Esophagus squamous epithelium (tissue), 5 donors: Measurements from ENCODE around the gene ATG2A. TPM values are rescaled to one million over a fixed set of nuclear protein-coding genes. Genes with fewer than 3 reads are reported as not detected.
A peak's percentile ranks its signal among the peaks of the same experiment; 100 is the strongest.

Experiments used
- DNase-seq: peaks from one replicate; lab custom pipeline; 2025; lab: John Stamatoyannopoulos, UW
- H3K27ac ChIP-seq, 4 donors: fragments of 200-600 bp; sonication (generic); one replicate each; pipeline ENCODE4 v1.5.1; 2016 to 2019; ENCODE audit warnings: mild to moderate bottlenecking in 1 of 4
- H3K27me3 ChIP-seq, 4 donors: fragments of 200-600 bp; sonication (generic); 1 replicate in 3 of 4; 2 replicates in 1 of 4; pipeline versions ENCODE4 v1.5.1 to v1.6.0; 2017 to 2021; ENCODE audit warnings: antibody characterized with exemption in 1 of 4
- H3K36me3 ChIP-seq, 3 donors: fragments of 200-600 bp; sonication (generic); one replicate each; pipeline ENCODE4 v1.5.1; 2016 to 2019
- H3K4me1 ChIP-seq, 3 donors: fragments of 200-600 bp; sonication (generic); one replicate each; pipeline ENCODE4 v1.5.1; 2017 to 2019
- H3K4me3 ChIP-seq, 4 donors: fragments of 200-600 bp; sonication (generic); 1 replicate in 3 of 4; 2 replicates in 1 of 4; pipeline ENCODE4 v1.5.1; 2016 to 2019; ENCODE audit warnings: mild to moderate bottlenecking in 2 of 4, moderate library complexity in 1 of 4
- H3K9me3 ChIP-seq, 3 donors: fragments of 200-600 bp; sonication (generic); one replicate each; pipeline ENCODE4 v1.5.1; 2016 to 2019
- CTCF ChIP-seq, 6 experiments: fragments of 450-650 bp in 4 of 6; fragments of 200-600 bp in 2 of 6; sonication (generic) in 2 of 6; IDR thresholded peaks; one replicate each; pipeline ENCODE4 v1.5.1; 2016 to 2019; ENCODE audit warnings: antibody characterized with exemption in 6 of 6, mild to moderate bottlenecking in 4 of 6, moderate library complexity in 4 of 6
- POLR2A ChIP-seq, 4 donors: fragments of 450-650 bp; IDR thresholded peaks; one replicate each; pipeline ENCODE4 v1.6.1; 2017; ENCODE audit warnings: antibody characterized with exemption in 4 of 4, mild to moderate bottlenecking in 4 of 4, moderate library complexity in 3 of 4
- WGBS, 2 donors: methylation state at CpG; one replicate each; pipeline ENCODE4 v1.1.5; 2018; 5-methylcytosine and 5-hydroxymethylcytosine counted together
- intact Hi-C: fragments of 100-400 bp; cut with DNase I; formaldehyde crosslinking; loops from one replicate; pipeline ENCODE4 v1.15.0; 2022
- total RNA-seq, 4 donors: library from RNA; depleted of rRNA; stranded (reverse); fragments of >200 nt; gene quantifications; one replicate each; pipeline ENCODE4 v1.1.0, GENCODE V29; 2016
- donor health status: DM: yes; HTN: yes; CAD: no.

Gene ATG2A
- total RNA-seq, 4 donors from 2014 or later, result 14.1 to 26.1 (median 19.6) TPM

DNA sequence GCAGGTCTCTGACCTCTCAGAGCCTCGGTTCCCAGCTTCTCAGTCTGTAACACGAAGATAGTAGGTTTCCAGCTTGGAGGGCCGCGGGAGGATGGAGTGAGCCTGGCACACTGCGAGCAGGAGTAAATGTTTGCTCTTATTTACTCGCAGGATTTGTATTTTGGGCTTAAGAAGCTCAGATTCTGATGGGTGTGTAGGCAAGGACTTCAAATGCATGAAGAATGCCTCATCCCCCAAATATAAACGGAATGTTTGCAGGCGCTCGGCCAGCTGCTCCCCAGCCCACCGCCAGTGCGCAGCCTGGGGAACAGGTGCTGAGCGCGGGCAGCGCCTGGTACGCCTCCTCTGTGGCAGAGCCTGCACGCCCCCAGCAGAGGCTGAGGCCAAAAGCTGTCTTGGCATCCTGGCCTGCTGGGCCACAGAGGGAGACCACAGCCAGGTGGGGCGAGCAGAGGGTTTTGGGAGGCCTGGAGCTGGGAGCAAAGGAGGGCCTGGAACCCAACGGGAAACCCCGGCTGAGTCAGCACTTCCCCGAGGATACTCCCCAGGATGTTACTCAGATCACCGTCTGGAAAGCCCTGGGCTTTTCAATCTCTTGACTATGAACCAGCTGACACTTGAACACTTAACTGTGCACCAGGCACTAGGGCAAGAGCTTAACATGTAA, 48.0 kb downstream of the ATG2A start:
- DNase-seq, result no peak
- WGBS, 2 donors, result 20 to 35% methylated on average over 7 to 21 of the region's 21 CpGs
- TF ChIP-seq CTCF (IDR thresholded peaks at IDR 0.05) (no peak), POLR2A (IDR thresholded peaks at IDR 0.05) (no peak)
- Histone ChIP-seq H3K4me1 (peaks cover 51 to 96% (median 77%) of the 10 kb centered on the region in 3 donors), H3K27me3 (no peaks in the 10 kb centered on the region), H3K4me3 (peak overlapping the region in 2 of 4 donors; percentile 1 to 45), H3K36me3 (peaks cover 0 to 34% (median 12%) of the 10 kb centered on the region in 3 donors), H3K27ac (peak overlapping the region; percentile 63 to 92 (median 82)), H3K9me3 (no peaks in the 10 kb centered on the region)
- intact Hi-C loops, result no loop called here

- intact Hi-C loops, result no loop called here
- H3K9me3 ChIP-seq, result no peaks in the 10 kb centered on the region
- WGBS, 2 donors, result 69% methylated on average over 9 to 14 of the region's 28 CpGs
- peak overlapping the region; percentile 63 to 92 (median 82) for H3K27ac ChIP-seq
- DNase-seq, result no peak
- no peak for TF ChIP-seq CTCF (IDR thresholded peaks at IDR 0.05)
- TF ChIP-seq POLR2A (IDR thresholded peaks at IDR 0.05), result no peak
- peaks cover 62 to 100% (median 87%) of the 10 kb centered on the region in 3 donors for H3K4me1 ChIP-seq
- H3K36me3 ChIP-seq, result peaks cover 0 to 23% (median 5%) of the 10 kb centered on the region in 3 donors
- no peaks in the 10 kb centered on the region for H3K27me3 ChIP-seq
- peak overlapping the region in 1 of 4 donors; percentile 45 for H3K4me3 ChIP-seq
Measured at GRCh38 chr11:64867748-64868462, 49.1 kb downstream of the ATG2A start.

- TF ChIP-seq CTCF (IDR thresholded peaks at IDR 0.05) (no peak), POLR2A (IDR thresholded peaks at IDR 0.05) (no peak)
- Histone ChIP-seq H3K27ac (peak overlapping the region; percentile 33 to 93 (median 82)), H3K36me3 (peaks cover 0 to 5% (median 0%) of the 10 kb centered on the region in 3 donors), H3K4me3 (no peak overlapping the region), H3K9me3 (no peaks in the 10 kb centered on the region), H3K27me3 (no peaks in the 10 kb centered on the region), H3K4me1 (peaks cover 64 to 99% (median 86%) of the 10 kb centered on the region in 3 donors)
- DNase-seq, result no peak
- WGBS, 2 donors, result 73 to 85% methylated on average over 4 of the region's 4 CpGs
- intact Hi-C loops, result no loop called here
Measured at GRCh38 chr11:64866173-64866491, 50.9 kb downstream of the ATG2A start.

DNA sequence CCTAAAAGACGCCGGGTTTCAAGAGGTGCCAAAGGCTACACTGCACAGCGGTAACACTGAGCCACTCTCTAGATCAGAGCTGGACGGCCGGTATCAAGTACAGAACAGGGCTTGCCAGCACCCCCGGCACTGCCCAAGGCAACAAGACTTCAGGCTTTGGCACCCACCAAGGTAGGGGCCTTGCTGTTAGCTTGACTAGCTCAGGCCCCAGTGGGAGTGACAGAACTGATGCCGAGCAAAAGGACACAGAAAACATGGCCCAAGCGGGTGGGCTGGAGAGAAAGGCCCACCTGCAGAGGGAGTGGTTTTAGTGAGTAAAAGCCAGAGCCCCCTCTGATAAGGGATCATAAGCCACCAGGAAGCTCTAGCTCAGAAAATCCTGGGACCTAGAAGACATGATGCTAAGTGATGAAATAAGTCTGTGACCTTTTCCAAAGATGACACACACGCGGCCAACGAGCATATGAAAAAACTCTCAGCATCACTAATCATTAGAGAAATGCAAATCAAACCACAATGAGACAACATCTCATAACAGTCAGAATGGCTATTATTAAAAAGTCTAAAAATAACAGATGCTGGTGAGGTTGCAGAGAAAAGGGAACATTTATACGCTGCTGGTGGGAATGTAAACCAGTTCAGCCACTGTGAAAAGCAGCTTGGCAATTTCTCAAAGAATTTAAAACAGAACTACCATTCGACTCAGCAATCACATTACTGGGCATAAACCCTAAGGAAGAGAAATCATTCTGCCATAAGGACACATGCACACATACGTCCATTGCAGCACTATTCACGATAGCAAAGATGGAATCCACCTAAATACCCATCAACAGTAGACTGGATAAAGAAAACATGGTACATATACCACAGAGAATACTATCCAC, 51.5 kb downstream of the ATG2A start:
- H3K36me3 ChIP-seq, result no peaks in the 10 kb centered on the region
- WGBS, 2 donors, result 36 to 54% methylated on average over 9 of the region's 15 CpGs
- DNase-seq, result no peak
- H3K9me3 ChIP-seq, result no peaks in the 10 kb centered on the region
- peak overlapping the region in 3 of 4 donors; percentile 2 to 35 (median 3) for H3K4me3 ChIP-seq
- no peaks in the 10 kb centered on the region for H3K27me3 ChIP-seq
- H3K4me1 ChIP-seq, result peaks cover 58 to 99% (median 82%) of the 10 kb centered on the region in 3 donors
- intact Hi-C loops, result no loop called here
- H3K27ac ChIP-seq, result peak overlapping the region; percentile 78 to 93 (median 90)
- no peak for TF ChIP-seq CTCF (IDR thresholded peaks at IDR 0.05)
- TF ChIP-seq POLR2A (IDR thresholded peaks at IDR 0.05), result no peak
